Suprapubic skin (tissue), 4 donors: ENCODE measurements around the gene CYP27A1.

Source experiments
- EP300 ChIP-seq: sonication (generic); formaldehyde crosslinking; IDR thresholded peaks from one replicate; pipeline ENCODE4 v1.6.1; 2017; ENCODE audit warnings: antibody characterized with exemption
- POLR2AphosphoS5 ChIP-seq, 3 donors: sonication (generic); formaldehyde crosslinking; IDR thresholded peaks; one replicate each; pipeline ENCODE4 v1.6.1; 2017; ENCODE audit warnings: antibody characterized with exemption in 3 of 3
- TF ChIP-seq, protein P1 (sequence below), 2 donors: fragments of 200-600 bp in 1 of 2; fragments of 450-650 bp in 1 of 2; sonication (generic) in 1 of 2; IDR thresholded peaks; one replicate each; pipeline ENCODE4 v1.5.1; 2016 to 2019; ENCODE audit warnings: antibody characterized with exemption in 2 of 2, mild to moderate bottlenecking in 1 of 2, moderate library complexity in 1 of 2

DNA sequence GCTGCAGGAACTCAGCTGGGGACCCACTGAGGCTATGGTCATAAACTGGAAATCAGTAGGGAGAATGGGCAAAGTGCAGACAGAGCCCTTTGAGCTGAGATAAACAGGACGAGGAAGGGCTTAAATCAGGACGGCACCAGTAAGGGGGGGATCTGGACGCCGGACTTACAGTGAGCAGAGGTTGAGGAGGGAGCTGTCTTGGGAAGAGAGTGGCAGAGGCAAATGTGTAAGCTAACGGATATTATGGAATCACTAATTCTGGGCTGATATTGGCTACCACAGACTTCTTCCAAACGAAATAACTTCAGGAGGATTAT is 539 bp downstream of the CYP27A1 start:
- TF ChIP-seq, protein P1, sequence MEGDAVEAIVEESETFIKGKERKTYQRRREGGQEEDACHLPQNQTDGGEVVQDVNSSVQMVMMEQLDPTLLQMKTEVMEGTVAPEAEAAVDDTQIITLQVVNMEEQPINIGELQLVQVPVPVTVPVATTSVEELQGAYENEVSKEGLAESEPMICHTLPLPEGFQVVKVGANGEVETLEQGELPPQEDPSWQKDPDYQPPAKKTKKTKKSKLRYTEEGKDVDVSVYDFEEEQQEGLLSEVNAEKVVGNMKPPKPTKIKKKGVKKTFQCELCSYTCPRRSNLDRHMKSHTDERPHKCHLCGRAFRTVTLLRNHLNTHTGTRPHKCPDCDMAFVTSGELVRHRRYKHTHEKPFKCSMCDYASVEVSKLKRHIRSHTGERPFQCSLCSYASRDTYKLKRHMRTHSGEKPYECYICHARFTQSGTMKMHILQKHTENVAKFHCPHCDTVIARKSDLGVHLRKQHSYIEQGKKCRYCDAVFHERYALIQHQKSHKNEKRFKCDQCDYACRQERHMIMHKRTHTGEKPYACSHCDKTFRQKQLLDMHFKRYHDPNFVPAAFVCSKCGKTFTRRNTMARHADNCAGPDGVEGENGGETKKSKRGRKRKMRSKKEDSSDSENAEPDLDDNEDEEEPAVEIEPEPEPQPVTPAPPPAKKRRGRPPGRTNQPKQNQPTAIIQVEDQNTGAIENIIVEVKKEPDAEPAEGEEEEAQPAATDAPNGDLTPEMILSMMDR (IDR thresholded peaks at IDR 0.05) = no peak
- no peak for TF ChIP-seq POLR2AphosphoS5 (IDR thresholded peaks at IDR 0.05)
- TF ChIP-seq EP300 = no peak
